ENCODE measurements around the gene ATMIN. TPM values are rescaled to one million over a fixed set of nuclear protein-coding genes. Genes with fewer than 3 reads are reported as not detected.

ATMIN gene
- total and polyA plus RNA-seq, 2 donors (not counting 3 experiments of a cell fraction or from before 2014, with no cell fraction given), result 15.0 to 22.4 TPM

- Histone ChIP-seq H3K79me2 (ENCODE audit: control insufficient read depth, insufficient read depth, low read length) (no peaks in the 10 kb centered on the region), H3K4me1 (ENCODE audit: control insufficient read depth, extremely low read depth, insufficient read depth, low read length) (no peaks in the 10 kb centered on the region), H3K4me2 (ENCODE audit: insufficient read depth, low read length) (no peak overlapping the region), H2AFZ (ENCODE audit: low read depth, low read length) (no peak overlapping the region), H3K9ac (replicated peaks; ENCODE audit: extremely low read depth, insufficient read depth, low read length) (no peak overlapping the region), H3K9me1 (replicated peaks; ENCODE audit: control insufficient read depth, extremely low read depth, insufficient read depth, low read length) (no peaks in the 10 kb centered on the region), H3K4me3 (replicated peaks in 1 of 3; ENCODE audit: insufficient read depth in 1 of 3, low read depth in 1 of 3, low read length in 3 of 3) (no peak overlapping the region), H4K20me1 (replicated peaks; ENCODE audit: control insufficient read depth, extremely low read depth, insufficient read depth, low read length) (no peaks in the 10 kb centered on the region), H3K9me3 (replicated peaks; ENCODE audit: control insufficient read depth, insufficient read depth, low read length) (no peaks in the 10 kb centered on the region), H3K27ac (ENCODE audit: insufficient read depth, low read depth, low read length) (no peak overlapping the region), H3K36me3 (ENCODE audit: control insufficient read depth in 2 of 2, extremely low read depth in 1 of 2, insufficient read depth in 2 of 2, low read length in 2 of 2) (no peaks in the 10 kb centered on the region), H3K27me3 (ENCODE audit: control insufficient read depth in 2 of 2, insufficient read depth in 2 of 2, low read length in 2 of 2) (no peaks in the 10 kb centered on the region)
- DNase-seq (ENCODE audit: low read depth, low spot score) (no peak), FAIRE-seq (no peak)
- POLR2A ChIA-PET, result no interaction called here
- no peak for TF ChIP-seq MAX (IDR thresholded peaks at IDR 0.05; ENCODE audit: insufficient read depth, insufficient read length)
- TF ChIP-seq CTCF (IDR thresholded peaks at IDR 0.05; ENCODE audit: extremely low read depth in 1 of 2, insufficient read depth in 1 of 2, low read depth in 1 of 2, low read length in 2 of 2), result no peak
- no peak for TF ChIP-seq POLR2A (IDR thresholded peaks at IDR 0.05; ENCODE audit: low read depth, low read length)
- TF ChIP-seq MYC (IDR thresholded peaks at IDR 0.05; ENCODE audit: low read depth, low read length), result no peak
- no peak for TF ChIP-seq EZH2 (IDR thresholded peaks at IDR 0.05; ENCODE audit: borderline replicate concordance, low read depth, low read length, severe bottlenecking)
- TF ChIP-seq POLR2AphosphoS5 (IDR thresholded peaks at IDR 0.05; ENCODE audit: insufficient read depth, low read depth, low read length), result no peak
- TF ChIP-seq JUN (IDR thresholded peaks at IDR 0.05; ENCODE audit: borderline replicate concordance, insufficient read depth, insufficient read length, low read depth), result no peak
- TF ChIP-seq FOS (IDR thresholded peaks at IDR 0.05; ENCODE audit: borderline replicate concordance, insufficient read depth, low read length), result no peak
- no peak for TF ChIP-seq GATA2 (IDR thresholded peaks at IDR 0.05; ENCODE audit: insufficient read depth, insufficient read length, low read depth, low read length)
- intact Hi-C loops (cut with micrococcal nuclease) (no loop called here), dilution Hi-C loops (cut with MboI; ENCODE audit: extremely low pct_ligation_motif_present, low sequenced_read_pairs) (no loop called here)
- BruUV-seq (replicated peaks), result no TSS peak
- CTCF ChIA-PET, result no interaction called here
These were observed 31.0 kb downstream of the ATMIN start for GRCh38 chr16:81066681-81067080.

Data from endothelial cell of umbilical vein (primary cell).